Measurements from ENCODE around the gene SYTL4.
A peak's percentile ranks its signal among the peaks of the same experiment; 100 is the strongest.

SYTL4 gene

DNA sequence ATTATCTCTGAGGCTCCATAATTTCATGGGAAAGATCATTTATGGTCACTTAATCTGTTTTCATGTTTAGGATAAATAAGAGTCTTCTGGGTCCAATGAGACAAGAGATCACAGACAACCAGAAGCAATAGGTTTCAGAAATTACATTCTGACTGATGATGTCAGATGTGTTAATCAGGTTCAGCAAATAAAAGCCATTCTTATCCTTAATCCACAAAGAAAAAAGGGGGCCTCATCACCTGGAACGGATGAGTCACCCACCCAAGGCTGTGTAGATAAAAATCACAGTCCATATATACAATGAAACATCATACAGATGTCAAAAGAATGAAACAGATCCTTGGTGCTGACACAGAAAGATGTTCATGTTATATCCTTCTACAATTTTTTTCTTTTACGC lies 36.6 kb downstream of the SYTL4 start:
- Histone ChIP-seq H3K36me3 (ENCODE audit: control insufficient read depth, insufficient read depth, low read length) (no peaks in the 10 kb centered on the region), H3K9ac (no peak overlapping the region), H3K27ac (no peak overlapping the region), H3K4me1 (no peaks in the 10 kb centered on the region), H3K4me2 (ENCODE audit: low read length) (no peak overlapping the region), H3K79me2 (no peaks in the 10 kb centered on the region), H3K9me3 (ENCODE audit: control insufficient read depth, low read length) (no peaks in the 10 kb centered on the region), H3K4me3 (ENCODE audit: low read depth, low read length) (no peak overlapping the region), H2AFZ (no peak overlapping the region), H3K27me3 (ENCODE audit: control insufficient read depth, insufficient read depth, low read length) (no peaks in the 10 kb centered on the region)
- TF ChIP-seq, protein P1, sequence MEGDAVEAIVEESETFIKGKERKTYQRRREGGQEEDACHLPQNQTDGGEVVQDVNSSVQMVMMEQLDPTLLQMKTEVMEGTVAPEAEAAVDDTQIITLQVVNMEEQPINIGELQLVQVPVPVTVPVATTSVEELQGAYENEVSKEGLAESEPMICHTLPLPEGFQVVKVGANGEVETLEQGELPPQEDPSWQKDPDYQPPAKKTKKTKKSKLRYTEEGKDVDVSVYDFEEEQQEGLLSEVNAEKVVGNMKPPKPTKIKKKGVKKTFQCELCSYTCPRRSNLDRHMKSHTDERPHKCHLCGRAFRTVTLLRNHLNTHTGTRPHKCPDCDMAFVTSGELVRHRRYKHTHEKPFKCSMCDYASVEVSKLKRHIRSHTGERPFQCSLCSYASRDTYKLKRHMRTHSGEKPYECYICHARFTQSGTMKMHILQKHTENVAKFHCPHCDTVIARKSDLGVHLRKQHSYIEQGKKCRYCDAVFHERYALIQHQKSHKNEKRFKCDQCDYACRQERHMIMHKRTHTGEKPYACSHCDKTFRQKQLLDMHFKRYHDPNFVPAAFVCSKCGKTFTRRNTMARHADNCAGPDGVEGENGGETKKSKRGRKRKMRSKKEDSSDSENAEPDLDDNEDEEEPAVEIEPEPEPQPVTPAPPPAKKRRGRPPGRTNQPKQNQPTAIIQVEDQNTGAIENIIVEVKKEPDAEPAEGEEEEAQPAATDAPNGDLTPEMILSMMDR (IDR thresholded peaks at IDR 0.05), result no peak

DNA sequence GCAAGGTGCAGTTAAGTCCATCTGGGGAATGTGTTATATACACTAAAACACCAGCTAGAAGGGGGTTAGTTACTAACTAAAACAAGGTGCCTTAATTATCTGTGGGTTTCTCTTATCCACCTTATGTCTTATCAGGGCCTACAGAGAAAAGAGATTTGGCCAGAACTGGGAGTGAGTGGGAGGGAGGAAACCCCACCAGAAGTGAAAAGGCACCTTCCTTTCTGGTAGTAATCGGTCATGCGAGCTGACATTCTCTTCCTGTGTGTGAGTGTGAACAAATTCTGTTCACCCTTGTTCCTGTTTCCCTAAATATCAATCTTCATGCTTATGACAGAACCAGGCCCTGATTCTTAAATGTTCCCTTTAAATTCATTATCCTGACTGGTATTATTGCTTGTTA lies 44.4 kb downstream of the SYTL4 start:
- Histone ChIP-seq H2AFZ (no peak overlapping the region), H3K79me2 (no peaks in the 10 kb centered on the region), H3K27me3 (ENCODE audit: control insufficient read depth, insufficient read depth, low read length) (no peaks in the 10 kb centered on the region), H3K9me3 (ENCODE audit: control insufficient read depth, low read length) (no peaks in the 10 kb centered on the region), H3K4me2 (ENCODE audit: low read length) (no peak overlapping the region), H3K36me3 (ENCODE audit: control insufficient read depth, insufficient read depth, low read length) (no peaks in the 10 kb centered on the region), H3K4me3 (ENCODE audit: low read depth, low read length) (no peak overlapping the region), H3K4me1 (no peaks in the 10 kb centered on the region), H3K27ac (no peak overlapping the region), H3K9ac (no peak overlapping the region)
- TF ChIP-seq, protein P1 (IDR thresholded peaks at IDR 0.05), result no peak

DNA sequence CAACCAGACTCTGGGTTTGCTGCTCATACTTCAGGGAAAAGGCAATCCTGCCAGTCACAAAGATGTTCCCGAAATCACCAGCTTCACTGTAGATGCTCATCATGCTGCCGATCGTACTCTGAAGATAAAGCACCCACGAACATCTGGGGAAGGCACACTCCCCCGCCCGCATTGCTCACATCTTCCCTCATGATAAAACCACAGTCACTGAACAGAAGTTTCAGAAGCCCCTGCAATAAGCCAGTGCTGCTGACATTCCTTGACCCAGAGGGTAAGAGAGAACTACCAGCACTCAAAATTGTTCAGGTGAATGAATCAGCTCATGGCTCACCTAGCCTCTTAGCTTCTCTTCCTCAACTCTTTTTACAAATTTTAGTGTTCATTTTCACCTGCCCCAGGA lies 44.8 kb downstream of the SYTL4 start:
- H2AFZ ChIP-seq, result no peak overlapping the region
- no peak overlapping the region for H3K4me3 ChIP-seq (ENCODE audit: low read depth, low read length)
- no peak overlapping the region for H3K9ac ChIP-seq
- H3K4me1 ChIP-seq, result no peaks in the 10 kb centered on the region
- no peaks in the 10 kb centered on the region for H3K36me3 ChIP-seq (ENCODE audit: control insufficient read depth, insufficient read depth, low read length)
- no peak overlapping the region for H3K27ac ChIP-seq
- H3K9me3 ChIP-seq (ENCODE audit: control insufficient read depth, low read length), result no peaks in the 10 kb centered on the region
- H3K4me2 ChIP-seq (ENCODE audit: low read length), result no peak overlapping the region
- no peaks in the 10 kb centered on the region for H3K27me3 ChIP-seq (ENCODE audit: control insufficient read depth, insufficient read depth, low read length)
- TF ChIP-seq, protein P1 (IDR thresholded peaks at IDR 0.05), result no peak
- no peaks in the 10 kb centered on the region for H3K79me2 ChIP-seq

DNA sequence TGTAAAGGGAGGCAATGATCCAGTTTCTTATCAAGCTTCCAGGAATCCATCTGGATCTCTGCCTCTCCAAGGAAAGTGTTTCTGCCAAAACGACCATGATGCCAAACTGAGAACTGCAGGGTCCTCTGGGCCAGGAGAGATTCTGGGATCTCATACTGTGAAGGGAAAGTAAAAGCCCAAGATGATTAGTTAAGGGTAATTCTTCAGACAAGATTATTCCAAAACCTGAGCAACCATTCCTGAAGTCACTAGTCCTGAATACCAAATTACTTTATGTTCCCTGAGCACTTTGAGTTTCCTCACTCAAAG lies 46.0 kb downstream of the SYTL4 start:
- H2AFZ ChIP-seq, result no peak overlapping the region
- no peak overlapping the region for H3K27ac ChIP-seq
- no peak overlapping the region for H3K9ac ChIP-seq
- H3K4me1 ChIP-seq, result no peaks in the 10 kb centered on the region
- H3K79me2 ChIP-seq, result no peaks in the 10 kb centered on the region
- H3K9me3 ChIP-seq (ENCODE audit: control insufficient read depth, low read length), result no peaks in the 10 kb centered on the region
- H3K36me3 ChIP-seq (ENCODE audit: control insufficient read depth, insufficient read depth, low read length), result no peaks in the 10 kb centered on the region
- no peak overlapping the region for H3K4me2 ChIP-seq (ENCODE audit: low read length)
- no peaks in the 10 kb centered on the region for H3K27me3 ChIP-seq (ENCODE audit: control insufficient read depth, insufficient read depth, low read length)
- H3K4me3 ChIP-seq (ENCODE audit: low read depth, low read length), result no peak overlapping the region
- TF ChIP-seq, protein P1 (IDR thresholded peaks at IDR 0.05), result no peak

DNA sequence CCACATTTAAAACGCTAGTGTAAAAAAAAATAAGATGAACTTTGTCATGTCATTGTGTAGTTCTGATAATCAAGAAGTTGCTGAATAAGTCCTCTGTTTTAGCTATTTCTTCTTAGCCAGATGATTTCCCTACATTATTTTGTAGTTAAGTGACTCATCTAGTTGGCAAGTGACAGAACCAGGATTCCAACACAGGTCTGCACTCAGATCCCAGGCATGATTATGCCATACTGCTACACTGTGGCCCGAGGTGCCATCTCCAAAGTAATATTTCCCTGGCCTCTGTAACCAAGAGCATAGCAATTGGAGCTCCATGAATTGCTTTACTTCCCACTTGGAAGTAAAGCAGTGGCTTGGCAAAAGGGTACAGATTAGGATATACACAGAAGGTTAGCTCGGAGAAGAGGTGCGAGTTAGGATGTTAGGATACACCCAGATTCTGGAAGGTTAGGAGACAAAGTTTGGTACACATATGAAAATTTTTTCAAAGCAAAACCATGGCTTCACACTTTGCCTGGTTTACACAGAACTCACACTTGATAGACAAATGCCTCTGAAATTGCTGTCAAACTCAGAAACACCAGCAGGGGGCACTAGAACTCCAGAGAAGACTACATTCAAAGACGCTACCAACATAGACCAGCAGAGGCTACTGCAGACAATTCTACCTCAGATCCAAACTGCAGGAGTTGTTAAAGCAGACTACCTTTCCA lies 46.5 kb downstream of the SYTL4 start:
- TF ChIP-seq, protein P1 (IDR thresholded peaks at IDR 0.05), result peak; percentile 71
- Histone ChIP-seq H2AFZ (no peak overlapping the region), H3K27ac (no peak overlapping the region), H3K4me3 (ENCODE audit: low read depth, low read length) (no peak overlapping the region), H3K4me1 (no peaks in the 10 kb centered on the region), H3K36me3 (ENCODE audit: control insufficient read depth, insufficient read depth, low read length) (no peaks in the 10 kb centered on the region), H3K9ac (no peak overlapping the region), H3K79me2 (no peaks in the 10 kb centered on the region), H3K4me2 (ENCODE audit: low read length) (no peak overlapping the region), H3K9me3 (ENCODE audit: control insufficient read depth, low read length) (no peaks in the 10 kb centered on the region), H3K27me3 (ENCODE audit: control insufficient read depth, insufficient read depth, low read length) (no peaks in the 10 kb centered on the region)
